GM10248 (cell line): ENCODE data around the gene RHOT1.

Experiments
- CTCF ChIA-PET: fragments of 300-600 bp; sonication (Branson Sonifier 250); formaldehyde crosslinking; extraction: SDS; loops from one replicate; lab custom pipeline; 2021; ENCODE audit warnings: antibody characterized with exemption; lab: Yijun Ruan, JAX
- POLR2A ChIA-PET: fragments of 350-650 bp; sonication (Branson Sonifier 250); formaldehyde crosslinking; extraction: SDS; loops from one replicate; lab custom pipeline; 2020; ENCODE audit warnings: antibody characterized with exemption; lab: Yijun Ruan, JAX
- DNase-seq: peaks from one replicate; pipeline ENCODE4 v3.0.0; 2012; ENCODE audit errors: extremely low spot score
- TF ChIP-seq, protein P1 (sequence below): IDR thresholded peaks from 2 replicates; pipeline ENCODE4 v1.5.1; 2012; ENCODE audit warnings: mild to moderate bottlenecking, low read depth; ENCODE audit errors: extremely low read depth, missing control alignments, control extremely low read depth

The RHOT1 gene

DNA sequence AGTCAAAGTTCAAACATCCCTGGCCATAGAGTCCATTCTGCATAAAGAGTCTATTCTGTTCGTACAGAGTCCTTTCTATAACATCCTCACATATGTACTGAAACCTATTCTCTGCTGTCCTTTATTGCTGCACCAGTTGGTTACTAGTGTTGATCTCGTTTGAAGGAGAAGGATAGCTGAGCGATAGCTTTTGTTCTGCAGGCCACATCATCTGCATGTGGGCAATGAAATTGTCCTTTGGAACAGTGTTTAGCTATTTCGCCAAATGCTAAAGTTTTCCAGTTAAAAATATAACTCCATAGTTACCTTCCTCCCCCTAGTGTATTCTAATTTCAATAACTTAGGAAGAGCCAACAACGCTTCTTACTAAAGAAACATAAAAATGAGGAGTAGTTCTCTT, 6.0 kb downstream of the RHOT1 start:
- ChIA-PET POLR2A (no interaction called here), CTCF (interaction anchor here (1.2 kb wide), 1 partner anchor 10 kb away, joined by 5 read pairs; no protein-coding TSS in a partner anchor)
- DNase-seq, result no peak
- TF ChIP-seq, protein P1, sequence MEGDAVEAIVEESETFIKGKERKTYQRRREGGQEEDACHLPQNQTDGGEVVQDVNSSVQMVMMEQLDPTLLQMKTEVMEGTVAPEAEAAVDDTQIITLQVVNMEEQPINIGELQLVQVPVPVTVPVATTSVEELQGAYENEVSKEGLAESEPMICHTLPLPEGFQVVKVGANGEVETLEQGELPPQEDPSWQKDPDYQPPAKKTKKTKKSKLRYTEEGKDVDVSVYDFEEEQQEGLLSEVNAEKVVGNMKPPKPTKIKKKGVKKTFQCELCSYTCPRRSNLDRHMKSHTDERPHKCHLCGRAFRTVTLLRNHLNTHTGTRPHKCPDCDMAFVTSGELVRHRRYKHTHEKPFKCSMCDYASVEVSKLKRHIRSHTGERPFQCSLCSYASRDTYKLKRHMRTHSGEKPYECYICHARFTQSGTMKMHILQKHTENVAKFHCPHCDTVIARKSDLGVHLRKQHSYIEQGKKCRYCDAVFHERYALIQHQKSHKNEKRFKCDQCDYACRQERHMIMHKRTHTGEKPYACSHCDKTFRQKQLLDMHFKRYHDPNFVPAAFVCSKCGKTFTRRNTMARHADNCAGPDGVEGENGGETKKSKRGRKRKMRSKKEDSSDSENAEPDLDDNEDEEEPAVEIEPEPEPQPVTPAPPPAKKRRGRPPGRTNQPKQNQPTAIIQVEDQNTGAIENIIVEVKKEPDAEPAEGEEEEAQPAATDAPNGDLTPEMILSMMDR, result no peak

DNA sequence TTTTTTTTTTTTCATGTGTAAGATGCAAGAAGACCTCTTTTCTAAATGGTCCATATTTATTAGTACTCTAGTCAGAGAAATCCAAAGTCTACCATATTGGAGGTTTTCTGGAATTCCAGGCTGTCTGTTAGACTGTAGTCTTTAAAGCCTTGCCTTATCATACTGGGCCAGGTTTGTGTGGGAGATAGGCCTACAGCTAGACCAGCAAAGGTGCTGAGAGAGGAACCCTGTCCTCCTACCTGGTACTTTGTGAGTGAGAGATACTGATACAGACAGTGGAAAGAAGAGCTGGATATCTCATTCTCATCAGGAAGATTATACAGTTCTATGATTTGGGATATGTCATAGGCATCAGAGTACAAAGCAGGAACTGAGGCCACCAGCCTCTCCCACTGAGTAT, 8.1 kb downstream of the RHOT1 start:
- DNase-seq, result no peak
- TF ChIP-seq, protein P1, result no peak
- CTCF ChIA-PET, result interaction anchor here (1.0 to 2.1 kb wide), 4 partner anchors 9 to 30 kb away, joined by 3 to 6 read pairs (median 5); no protein-coding TSS in a partner anchor
- POLR2A ChIA-PET, result no interaction called here

DNA sequence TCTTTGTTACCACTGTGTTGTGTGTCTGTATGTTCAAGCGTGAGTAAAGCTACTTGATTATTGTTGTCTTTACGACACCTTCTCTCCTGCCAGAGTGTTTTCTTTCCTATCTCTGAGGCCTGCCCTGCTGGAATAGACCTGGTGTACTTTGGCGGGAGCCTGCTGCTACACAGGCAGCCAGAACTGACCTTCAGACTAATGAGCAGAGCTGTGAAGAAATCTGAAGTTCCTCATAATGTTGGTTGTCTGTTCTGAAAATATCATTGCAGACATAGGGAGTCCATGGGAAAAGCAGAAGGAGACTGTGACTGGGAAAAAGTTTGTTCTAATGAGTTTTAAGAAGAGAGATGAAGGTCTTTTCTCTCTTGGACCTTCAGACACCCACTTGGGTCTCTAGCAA, 9.8 kb downstream of the RHOT1 start:
- no peak for DNase-seq
- TF ChIP-seq, protein P1, result no peak
- ChIA-PET CTCF (no interaction called here), POLR2A (no interaction called here)

DNA sequence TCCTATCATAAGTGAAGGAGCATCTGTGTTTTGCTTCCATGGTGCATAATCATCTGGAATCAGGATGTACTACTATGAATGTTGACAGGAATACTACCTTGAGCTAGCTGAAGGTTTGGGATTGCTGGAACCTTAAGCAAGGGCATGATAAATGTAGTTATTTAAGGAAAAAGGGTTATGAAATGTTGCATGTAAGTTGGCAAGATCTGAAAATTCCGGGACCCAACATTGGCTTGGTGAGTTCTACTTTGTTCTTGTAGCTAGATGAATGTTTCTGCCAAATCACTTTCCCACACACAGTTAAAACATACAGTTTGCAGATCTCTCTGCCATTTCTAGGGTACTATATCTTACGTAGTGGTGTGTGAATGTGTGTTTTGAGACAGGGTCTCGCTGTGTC, 13.6 kb downstream of the RHOT1 start:
- TF ChIP-seq, protein P1, result no peak
- DNase-seq, result no peak
- POLR2A ChIA-PET, result no interaction called here
- CTCF ChIA-PET, result no interaction called here

DNA sequence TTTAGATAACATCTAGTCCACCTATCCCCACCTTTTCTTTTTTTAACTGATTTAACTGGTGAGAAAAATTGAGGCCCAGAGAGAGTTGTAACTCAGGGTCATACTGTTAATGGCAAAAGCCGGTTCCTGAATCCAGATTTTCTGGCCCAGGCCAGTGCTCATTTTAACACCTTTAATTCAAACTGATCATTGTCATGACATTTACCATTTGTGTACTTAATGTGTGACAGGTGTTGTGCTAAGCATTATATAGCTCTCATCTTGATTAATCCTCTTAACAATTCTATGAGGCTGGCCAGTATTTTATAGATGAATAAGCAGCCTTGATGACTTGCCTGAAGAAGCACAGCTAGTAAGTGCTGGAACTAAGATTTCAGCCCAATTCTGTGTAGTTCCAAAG, 14.4 kb downstream of the RHOT1 start:
- ChIA-PET CTCF (interaction anchor here (1.0 kb wide), 1 partner anchor 150 kb away, joined by 4 read pairs; no protein-coding TSS in a partner anchor), POLR2A (no interaction called here)
- DNase-seq, result no peak
- TF ChIP-seq, protein P1, result no peak

DNA sequence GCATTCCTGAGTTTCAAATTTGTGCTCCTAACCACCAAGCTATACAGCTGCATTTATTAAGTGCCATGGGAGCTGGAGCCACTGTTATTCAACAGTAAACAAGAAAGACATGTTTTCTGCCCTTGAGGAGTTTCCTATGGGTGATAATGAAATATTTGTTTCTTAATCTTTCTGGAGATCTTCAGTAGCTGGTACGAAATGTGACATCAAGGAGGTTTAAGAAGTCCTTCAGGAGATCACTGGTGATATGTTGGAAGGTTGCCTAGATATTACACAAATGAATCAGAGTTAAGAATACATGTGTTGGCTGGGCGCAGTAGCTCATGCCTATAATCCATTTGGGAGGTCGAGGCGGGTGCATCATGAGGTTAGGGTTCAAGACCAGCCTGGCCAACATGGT, 14.9 kb downstream of the RHOT1 start:
- CTCF ChIA-PET, result interaction anchor here (1.0 kb wide), 2 partner anchors 41 to 151 kb away, joined by 3 to 4 read pairs; no protein-coding TSS in a partner anchor
- DNase-seq, result no peak

More for the DNA sequence above, 14.9 kb downstream of the RHOT1 start:
- POLR2A ChIA-PET, result no interaction called here
- TF ChIP-seq, protein P1, result no peak
